ENCODE results near the gene CEP112.

GRCh38 chr17:65790241-65790640 lies 401.7 kb downstream of the CEP112 start:
- no peak for TF ChIP-seq GATA3 (IDR thresholded peaks at IDR 0.05; ENCODE audit: low read depth, low read length)
- TF ChIP-seq GATA2 (IDR thresholded peaks at IDR 0.05; ENCODE audit: low read depth, low read length), result no peak
